ENCODE measurements around the gene FOXO1. TPM values are rescaled to one million over a fixed set of nuclear protein-coding genes. Genes with fewer than 3 reads are reported as not detected.
A peak's percentile ranks its signal among the peaks of the same experiment; 100 is the strongest.

The FOXO1 gene
- total and polyA plus RNA-seq, 9 of the 15 experiments (the other 6 are each of a cell fraction or from before 2014, with no cell fraction given): 0.04 to 0.73 (median 0.20) TPM

DNA sequence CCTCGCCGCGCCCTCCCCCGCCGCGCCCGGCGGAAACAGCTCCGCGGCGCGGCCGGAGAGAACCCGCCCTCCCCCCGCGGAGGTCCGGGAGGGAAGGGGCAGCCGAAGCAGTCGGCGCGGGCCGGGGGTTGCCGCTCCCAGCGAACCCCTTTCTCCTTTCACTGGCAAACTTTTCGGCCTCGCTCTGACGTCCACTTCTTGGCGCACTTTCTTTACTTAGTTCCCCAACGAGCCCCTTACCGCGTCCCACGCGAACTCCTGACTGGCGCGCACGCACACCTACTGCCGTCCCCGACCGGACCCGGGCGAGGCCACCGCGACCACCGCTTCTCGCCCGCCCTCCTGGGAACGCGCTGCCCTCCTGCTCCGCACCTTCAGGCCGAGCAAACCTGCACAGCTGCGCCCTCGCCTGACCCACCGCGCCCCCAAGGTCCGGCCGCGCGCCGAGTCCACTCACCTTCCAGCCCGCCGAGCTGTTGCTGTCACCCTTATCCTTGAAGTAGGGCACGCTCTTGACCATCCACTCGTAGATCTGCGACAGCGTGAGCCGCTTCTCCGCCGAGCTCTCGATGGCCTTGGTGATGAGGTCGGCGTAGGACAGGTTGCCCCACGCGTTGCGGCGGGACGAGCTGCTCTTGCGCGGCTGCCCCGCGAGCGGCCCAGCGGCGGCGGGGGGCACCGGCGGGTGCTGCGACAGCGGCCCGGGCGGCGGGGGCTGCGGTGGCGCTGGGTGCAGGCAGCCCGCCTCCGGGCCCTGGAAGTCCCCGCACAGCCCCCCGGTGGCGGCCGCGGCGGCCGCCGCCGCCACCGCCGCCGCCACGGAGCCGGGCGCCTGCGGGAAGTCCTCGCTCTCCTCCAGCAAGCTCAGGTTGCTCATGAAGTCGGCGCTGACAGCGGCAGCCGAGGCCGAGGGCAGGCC lies 1.1 kb downstream of the FOXO1 start (continued):
- TF ChIP-seq, protein P1, sequence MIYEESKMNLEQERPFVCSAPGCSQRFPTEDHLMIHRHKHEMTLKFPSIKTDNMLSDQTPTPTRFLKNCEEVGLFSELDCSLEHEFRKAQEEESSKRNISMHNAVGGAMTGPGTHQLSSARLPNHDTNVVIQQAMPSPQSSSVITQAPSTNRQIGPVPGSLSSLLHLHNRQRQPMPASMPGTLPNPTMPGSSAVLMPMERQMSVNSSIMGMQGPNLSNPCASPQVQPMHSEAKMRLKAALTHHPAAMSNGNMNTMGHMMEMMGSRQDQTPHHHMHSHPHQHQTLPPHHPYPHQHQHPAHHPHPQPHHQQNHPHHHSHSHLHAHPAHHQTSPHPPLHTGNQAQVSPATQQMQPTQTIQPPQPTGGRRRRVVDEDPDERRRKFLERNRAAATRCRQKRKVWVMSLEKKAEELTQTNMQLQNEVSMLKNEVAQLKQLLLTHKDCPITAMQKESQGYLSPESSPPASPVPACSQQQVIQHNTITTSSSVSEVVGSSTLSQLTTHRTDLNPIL (CRISPR knock-in tag; IDR thresholded peaks at IDR 0.05): no peak
- no peak for TF ChIP-seq NR1H2 (CRISPR knock-in tag; IDR thresholded peaks at IDR 0.05)
- TF ChIP-seq NR4A1 (CRISPR knock-in tag; IDR thresholded peaks at IDR 0.05): no peak
- TF ChIP-seq NR4A1 (tag; IDR thresholded peaks at IDR 0.05): no peak
- no peak for TF ChIP-seq POLR2B (IDR thresholded peaks at IDR 0.05; ENCODE audit: low read depth, partially characterized antibody)
- TF ChIP-seq ELF2 (CRISPR knock-in tag; IDR thresholded peaks at IDR 0.05): no peak
- no peak for TF ChIP-seq ZNF347 (CRISPR knock-in tag; IDR thresholded peaks at IDR 0.05; ENCODE audit: low read depth)
- no peak for TF ChIP-seq HLTF (IDR thresholded peaks at IDR 0.05)
- TF ChIP-seq, protein P2, sequence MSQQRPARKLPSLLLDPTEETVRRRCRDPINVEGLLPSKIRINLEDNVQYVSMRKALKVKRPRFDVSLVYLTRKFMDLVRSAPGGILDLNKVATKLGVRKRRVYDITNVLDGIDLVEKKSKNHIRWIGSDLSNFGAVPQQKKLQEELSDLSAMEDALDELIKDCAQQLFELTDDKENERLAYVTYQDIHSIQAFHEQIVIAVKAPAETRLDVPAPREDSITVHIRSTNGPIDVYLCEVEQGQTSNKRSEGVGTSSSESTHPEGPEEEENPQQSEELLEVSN (IDR thresholded peaks at IDR 0.05; ENCODE audit: borderline replicate concordance in 1 of 2, extremely low read depth in 1 of 2, insufficient read depth in 1 of 2, insufficient read length in 1 of 2, low read depth in 1 of 2, low read length in 1 of 2, poor library complexity in 1 of 2, severe bottlenecking in 1 of 2): peak in 1 of 2 experiments; percentile 5
- TF ChIP-seq KDM2B (CRISPR knock-in tag; IDR thresholded peaks at IDR 0.05): 0 out of 2 replicates have a peak, but pooled peaks have one; percentile 26
- TF ChIP-seq RFX5 (IDR thresholded peaks at IDR 0.05; ENCODE audit: low read depth, low read length): no peak
- TF ChIP-seq, protein P3, sequence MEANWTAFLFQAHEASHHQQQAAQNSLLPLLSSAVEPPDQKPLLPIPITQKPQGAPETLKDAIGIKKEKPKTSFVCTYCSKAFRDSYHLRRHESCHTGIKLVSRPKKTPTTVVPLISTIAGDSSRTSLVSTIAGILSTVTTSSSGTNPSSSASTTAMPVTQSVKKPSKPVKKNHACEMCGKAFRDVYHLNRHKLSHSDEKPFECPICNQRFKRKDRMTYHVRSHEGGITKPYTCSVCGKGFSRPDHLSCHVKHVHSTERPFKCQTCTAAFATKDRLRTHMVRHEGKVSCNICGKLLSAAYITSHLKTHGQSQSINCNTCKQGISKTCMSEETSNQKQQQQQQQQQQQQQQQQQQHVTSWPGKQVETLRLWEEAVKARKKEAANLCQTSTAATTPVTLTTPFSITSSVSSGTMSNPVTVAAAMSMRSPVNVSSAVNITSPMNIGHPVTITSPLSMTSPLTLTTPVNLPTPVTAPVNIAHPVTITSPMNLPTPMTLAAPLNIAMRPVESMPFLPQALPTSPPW (CRISPR knock-in tag; IDR thresholded peaks at IDR 0.05): peak; percentile 36
- TF ChIP-seq CCNT2 (IDR thresholded peaks at IDR 0.05; ENCODE audit: borderline replicate concordance, extremely low read depth, insufficient read length, low read depth, low read length): peak; percentile 1
- no peak for TF ChIP-seq MYNN (IDR thresholded peaks at IDR 0.05)
- TF ChIP-seq MYNN (CRISPR knock-in tag; IDR thresholded peaks at IDR 0.05): no peak
- no peak for TF ChIP-seq EGR1 (conservative IDR thresholded peaks at IDR 0.05)
